HG02885 (cell line): ENCODE data around the gene CXCL17.

ENCODE experiments used
- ATAC-seq: cut with Tn5 transposase; IDR thresholded peaks from one replicate; pipeline ENCODE4 v1.9.1; 2021; ENCODE audit warnings: mild to moderate bottlenecking; ENCODE audit not compliant: unreplicated experiment, poor library complexity

CXCL17 gene

DNA sequence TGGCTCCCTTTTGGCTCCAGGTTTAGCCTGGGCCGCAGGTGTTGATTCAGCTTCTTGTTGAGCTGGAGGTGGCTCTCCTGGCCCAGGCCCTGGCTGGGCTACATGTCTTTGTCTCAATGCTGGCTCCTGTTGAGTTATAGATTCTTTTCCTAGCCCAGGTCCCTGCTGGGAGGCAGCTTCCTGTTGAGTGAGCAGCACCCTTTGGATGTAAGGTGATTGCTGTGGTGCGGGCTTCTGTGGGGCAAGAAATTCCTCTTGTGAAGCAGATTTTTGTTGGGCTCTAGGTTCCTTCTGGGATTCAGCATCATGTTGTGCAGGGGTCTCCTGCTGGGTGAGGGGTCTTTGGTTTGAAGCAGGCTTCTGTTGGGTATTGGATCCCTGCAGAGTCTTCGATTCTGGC is 16.1 kb downstream of the CXCL17 start:
- no peak for ATAC-seq

DNA sequence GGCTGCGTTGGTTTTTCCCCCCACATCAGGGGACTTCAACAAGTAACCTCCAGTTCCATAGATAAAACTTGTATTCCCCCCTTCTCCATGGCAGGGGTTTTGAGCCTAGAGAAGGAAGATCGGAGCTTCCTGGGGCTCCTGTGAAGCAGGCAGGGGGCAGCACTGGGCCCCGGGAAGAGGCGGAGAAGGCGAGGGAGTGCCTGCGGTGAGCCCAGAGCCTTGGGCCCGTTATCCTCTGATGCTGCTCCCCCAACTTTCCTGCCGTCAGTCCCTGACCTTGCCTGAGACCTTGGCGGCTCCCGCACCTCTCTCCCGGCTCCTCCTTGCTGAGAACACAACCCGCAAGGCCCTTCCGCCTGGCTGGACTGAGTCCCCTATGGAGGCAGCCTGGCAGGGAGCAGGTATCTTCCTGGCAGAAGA is 18.0 kb downstream of the CXCL17 start:
- no peak for ATAC-seq

GRCh38 chr19:42424345-42424707 is 18.4 kb downstream of the CXCL17 start:
- ATAC-seq: no peak

DNA sequence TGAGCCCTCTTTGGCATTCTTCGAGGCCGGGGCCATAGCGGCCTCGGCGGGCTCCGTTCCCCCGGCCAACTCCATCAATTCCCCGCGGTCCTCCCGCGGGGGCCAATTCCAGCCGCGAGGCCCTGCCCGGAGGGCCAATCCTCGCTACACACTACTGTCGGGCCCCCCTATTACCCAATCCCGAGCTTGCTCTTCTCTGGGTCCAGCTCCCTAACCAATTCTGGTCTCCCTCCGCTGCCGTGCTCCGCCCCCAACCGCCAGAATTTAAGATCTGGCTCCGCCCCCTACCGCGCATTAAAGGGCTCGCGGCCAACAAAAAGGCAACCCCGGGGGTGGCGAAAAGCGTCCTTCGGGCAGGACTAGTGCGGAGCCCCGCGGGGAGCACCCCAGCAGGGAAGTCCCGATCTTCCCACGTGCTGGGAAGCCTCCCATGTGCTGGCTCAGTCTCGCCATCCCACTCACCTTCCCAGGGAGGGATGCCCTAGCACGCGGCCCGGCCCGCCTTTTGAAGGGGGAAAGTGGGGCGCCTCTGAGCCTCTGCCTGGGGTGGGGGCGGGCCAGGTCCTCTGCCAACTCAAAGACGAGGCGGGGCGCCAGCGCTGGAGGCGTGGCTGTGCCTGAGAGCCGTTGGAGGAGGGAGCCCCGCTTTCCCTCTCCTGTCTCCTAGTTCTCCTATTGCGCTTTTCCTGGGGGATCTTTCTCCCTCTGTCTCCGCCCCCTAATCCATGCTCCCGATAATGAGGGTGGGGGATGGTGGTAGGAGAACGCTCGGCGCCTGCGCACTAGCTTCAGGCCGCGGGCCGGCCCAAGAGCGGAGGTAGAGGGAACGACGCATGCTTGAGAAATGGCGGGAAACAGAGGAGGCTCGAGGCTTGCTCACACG is 19.0 kb downstream of the CXCL17 start:
- ATAC-seq: peak; percentile 83

DNA sequence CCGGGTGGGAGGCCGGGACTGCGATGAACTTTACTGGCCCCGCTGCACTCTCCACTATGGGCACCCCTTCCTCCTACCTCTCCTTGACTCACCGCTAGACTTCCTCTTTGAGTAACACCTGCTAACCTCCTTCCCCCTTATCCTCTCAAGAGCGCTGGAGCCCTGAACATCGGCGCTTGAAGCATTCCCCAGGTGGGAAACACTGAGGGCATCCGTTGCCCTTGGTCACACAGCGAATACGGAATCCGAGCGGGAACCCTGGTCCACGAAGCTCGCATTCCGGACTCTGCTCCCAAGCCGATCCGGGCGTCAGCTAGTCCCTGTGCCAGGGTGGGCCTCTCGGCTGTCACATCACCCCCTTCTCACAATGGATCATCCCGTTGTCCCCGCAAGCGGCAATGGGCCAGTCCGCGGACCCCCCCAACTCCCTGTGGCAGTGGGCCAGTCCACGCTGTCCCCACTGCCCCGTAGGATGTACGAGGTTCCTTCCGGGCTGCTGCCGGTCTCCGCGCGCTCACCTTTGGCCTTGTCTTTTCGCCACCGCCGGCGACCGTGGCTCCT is 19.8 kb downstream of the CXCL17 start:
- ATAC-seq: peak; percentile 37

- ATAC-seq: peak; percentile 3
These were observed 20.4 kb downstream of the CXCL17 start for GRCh38 chr19:42422092-42422900.

DNA sequence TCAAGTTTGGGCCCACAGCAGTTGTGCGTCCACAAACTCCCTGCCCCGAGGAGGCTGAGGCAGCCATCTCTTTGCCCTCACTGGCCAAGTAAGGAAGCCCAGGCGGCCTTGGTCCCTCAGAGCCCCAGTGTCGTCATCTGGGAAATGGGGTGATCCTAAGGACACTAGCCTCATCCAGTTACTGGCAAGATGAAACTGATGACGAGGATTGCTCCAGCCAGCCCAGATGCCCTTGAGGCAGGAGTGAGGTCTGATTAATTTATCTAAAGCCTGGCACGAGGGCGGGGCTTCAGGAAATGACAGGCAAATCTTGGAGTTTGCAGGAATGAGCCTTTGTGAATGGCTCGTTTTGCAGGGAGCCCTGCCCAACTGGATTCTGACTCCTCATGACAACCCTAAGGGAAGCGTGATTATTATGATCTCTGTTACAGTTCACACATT is 21.1 kb downstream of the CXCL17 start:
- ATAC-seq: no peak

- no peak for ATAC-seq
These were observed 21.6 kb downstream of the CXCL17 start for GRCh38 chr19:42421101-42421500.

DNA sequence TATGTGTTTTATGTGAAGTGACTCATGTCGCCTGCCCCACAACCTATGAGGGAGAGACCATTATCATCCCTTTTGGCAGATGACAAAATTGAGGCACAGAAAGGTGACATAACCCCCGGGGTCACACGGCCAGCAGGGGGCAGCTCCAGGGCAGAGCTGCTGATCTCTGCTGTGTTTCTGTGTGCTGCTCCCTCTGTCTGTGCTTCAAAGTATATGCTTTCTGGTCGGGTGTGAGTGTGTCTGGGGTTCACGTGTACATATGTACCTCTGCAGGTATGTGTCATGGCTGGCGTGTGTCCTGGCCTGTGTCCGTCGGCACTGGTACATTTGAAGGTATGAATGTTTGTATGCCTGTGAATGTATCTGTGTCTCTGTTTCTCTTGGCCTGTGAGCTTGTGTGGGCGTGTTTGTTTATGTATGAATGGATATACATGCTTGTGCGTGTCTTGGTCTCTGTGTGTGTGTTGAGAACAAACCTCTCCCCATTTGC is 22.6 kb downstream of the CXCL17 start:
- peak; percentile 57 for ATAC-seq

GRCh38 chr19:42419309-42419708 is 23.4 kb downstream of the CXCL17 start:
- ATAC-seq: no peak

- ATAC-seq: no peak
These were observed 30.1 kb downstream of the CXCL17 start for GRCh38 chr19:42412661-42413076.

- no peak for ATAC-seq
These were observed 30.5 kb downstream of the CXCL17 start for GRCh38 chr19:42412227-42412626.

DNA sequence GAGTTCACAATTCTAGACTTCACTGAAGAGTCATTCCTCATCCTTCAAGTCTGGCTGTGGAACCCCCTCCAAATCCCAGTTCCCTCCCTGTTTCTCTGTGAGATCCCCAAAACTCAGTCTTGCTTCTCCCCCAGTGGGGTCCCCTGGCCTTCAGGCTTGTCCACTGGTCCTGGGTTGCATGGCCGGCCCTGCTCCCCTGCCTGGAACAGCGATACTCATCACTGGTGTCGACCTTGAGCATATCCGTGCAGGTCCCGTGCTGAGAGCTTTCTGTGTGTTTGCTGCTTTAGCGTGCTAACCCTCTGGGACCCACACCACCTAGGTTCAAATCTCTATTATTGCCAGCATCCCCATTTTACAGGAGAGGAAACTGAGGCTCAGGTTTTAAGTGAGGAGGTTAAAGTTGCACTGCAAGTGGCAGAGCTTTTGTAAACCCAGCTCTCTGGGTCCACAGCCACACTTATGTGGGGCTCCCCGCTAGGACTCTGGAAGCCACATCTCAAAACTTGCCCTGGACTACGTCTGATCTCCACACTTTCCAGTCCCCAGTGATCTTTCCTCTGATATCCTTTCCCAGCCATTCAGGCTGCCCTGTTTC is 31.1 kb downstream of the CXCL17 start:
- ATAC-seq: no peak

GRCh38 chr19:42410371-42410770 is 32.4 kb downstream of the CXCL17 start:
- ATAC-seq: no peak

GRCh38 chr19:42409477-42409876 is 33.3 kb downstream of the CXCL17 start:
- no peak for ATAC-seq

- ATAC-seq: no peak
These were observed 35.0 kb downstream of the CXCL17 start for GRCh38 chr19:42407816-42408175.

- ATAC-seq: no peak
These were observed 35.5 kb downstream of the CXCL17 start for GRCh38 chr19:42407085-42407815.

GRCh38 chr19:42406111-42406510 is 36.6 kb downstream of the CXCL17 start:
- no peak for ATAC-seq

DNA sequence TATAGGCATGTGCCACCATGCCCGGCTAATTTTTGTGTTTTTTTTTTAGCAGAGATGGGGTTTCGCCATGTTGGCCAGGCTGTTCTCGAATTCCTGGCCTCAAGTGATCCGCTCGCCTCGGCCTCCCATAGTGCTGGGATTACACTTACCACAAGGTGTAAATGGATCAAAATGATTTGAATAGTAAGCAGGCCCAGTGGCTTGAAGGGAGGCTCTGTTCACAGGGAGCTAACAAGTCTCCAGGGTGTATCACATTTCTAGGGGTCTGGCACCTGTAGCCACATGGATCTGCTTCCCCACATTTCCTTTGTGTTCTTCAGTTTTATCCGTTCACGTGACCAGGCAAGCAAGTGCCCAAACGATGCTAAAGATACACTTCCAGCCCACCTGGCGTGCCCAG is 39.2 kb downstream of the CXCL17 start:
- no peak for ATAC-seq
